DMS79 treated with DMSO at 0.1 percent for 48 hours (cell line): ENCODE measurements around the gene ACTRT2.

ENCODE experiments used
- DNase-seq: peaks from one replicate; lab custom pipeline; 2025; lab: John Stamatoyannopoulos, UW

ACTRT2 gene

GRCh38 chr1:3003039-3003940 lies 18.0 kb upstream of the ACTRT2 start:
- no peak for DNase-seq

- no peak for DNase-seq
Observed at GRCh38 chr1:3003941-3004270, 17.4 kb upstream of the ACTRT2 start.

- DNase-seq: no peak
Observed at GRCh38 chr1:3004285-3005205, 16.7 kb upstream of the ACTRT2 start.

GRCh38 chr1:3005771-3006170 lies 15.5 kb upstream of the ACTRT2 start:
- DNase-seq: no peak

DNA sequence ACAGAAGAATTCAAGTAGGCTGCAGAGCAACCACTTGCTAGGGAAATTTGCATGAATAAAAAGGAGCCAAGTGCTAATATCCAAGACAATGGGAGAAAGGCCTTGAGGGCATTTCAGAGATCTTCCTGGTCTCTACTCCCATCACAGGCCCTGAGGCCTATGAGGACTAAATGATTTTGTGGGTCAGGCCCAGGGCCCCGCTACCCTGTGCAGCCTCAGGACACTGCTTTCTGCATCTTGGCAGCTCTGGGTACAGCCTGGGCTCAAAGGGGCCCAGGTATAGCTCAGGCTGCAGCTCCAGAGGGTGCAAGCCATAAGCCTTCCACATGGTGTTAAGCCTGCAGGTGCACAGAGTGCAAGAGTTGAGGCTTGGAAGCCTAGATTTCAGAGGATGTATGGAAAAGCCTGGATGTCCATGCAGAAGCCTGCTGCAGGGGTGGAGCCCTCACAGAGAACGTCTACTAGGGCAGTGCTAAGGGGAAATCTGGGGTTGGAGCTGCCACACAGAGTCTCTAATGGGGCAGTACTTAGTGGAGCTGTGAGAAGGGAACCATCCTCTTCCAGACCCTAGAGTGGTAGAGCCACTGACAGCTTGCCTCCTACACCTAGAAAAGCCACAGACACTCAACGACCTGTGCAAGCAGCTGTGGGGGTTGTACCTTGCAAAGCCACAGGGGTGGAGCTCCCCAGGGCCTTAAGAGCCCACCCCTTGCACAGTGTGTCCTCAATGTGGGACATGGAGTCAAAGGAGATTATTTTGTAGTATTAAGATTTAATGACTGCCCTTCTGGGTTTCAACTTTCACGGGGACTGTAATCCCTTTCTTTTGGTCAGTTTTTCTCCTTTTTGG lies 13.7 kb upstream of the ACTRT2 start:
- DNase-seq: no peak

GRCh38 chr1:3009021-3009420 lies 12.2 kb upstream of the ACTRT2 start:
- no peak for DNase-seq

GRCh38 chr1:3009556-3009955 lies 11.7 kb upstream of the ACTRT2 start:
- no peak for DNase-seq

DNA sequence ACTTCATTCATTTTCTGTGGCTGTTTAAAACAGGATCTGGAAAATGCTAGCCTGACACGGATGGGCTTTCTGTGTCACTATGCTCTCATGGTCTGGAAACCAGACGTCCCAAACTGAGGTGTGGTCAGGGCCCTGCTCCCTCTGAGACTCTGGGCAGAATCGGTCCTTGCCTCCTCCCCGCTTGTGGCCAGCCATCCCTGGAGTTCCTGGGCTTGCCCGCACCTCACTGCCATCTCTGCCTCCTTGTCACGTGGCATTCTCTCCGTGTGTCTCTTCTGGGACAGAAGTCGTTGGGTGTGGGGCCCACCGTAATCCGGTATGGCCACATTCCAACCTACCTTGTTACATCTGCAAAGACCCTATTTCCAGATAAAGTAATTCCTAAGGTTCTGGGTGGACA lies 10.1 kb upstream of the ACTRT2 start:
- no peak for DNase-seq

- DNase-seq: no peak
Observed at GRCh38 chr1:3011631-3012455, 9.4 kb upstream of the ACTRT2 start.

DNA sequence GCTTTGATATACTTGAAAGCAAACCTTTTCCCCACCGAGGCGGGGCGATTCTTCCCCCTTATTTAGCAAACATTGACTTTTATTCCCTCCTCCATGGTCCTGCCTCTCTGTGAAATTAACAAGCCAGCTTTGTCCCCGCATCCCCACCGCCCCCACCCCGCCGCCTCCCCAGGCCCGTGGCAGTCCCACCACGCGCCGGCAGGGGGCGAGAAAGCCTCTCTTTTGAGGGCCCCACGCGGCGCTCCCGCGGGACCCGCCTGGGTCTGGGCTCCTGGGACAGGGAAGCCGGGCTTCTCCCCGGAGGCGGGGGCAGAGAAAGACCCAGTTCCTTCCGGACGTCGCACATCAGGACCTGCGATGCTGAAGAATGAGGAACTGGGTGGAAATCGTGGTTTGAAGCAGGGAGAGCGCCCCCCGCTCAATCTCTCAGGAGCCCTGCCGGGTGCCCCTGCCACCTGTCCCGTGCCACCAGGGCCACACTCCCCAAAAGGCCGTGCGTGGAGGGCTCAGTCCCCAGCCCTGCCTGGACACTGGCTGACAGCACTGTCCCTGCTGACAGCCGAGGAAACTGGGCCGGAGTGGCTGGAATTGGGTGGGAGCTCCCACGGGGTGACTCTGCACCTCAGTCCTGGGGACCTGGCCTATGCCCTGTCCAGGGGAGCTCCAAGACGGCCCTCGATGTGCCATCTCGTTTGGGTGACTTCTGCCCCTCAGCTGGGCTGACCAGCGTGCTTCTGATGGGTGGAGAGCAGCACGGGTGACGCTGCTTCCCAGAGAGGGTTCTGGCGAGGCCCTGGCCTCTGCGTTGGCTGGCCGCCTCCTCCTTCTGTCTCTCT lies 8.6 kb upstream of the ACTRT2 start:
- DNase-seq: no peak

- DNase-seq: no peak
Observed at GRCh38 chr1:3013371-3014049, 7.8 kb upstream of the ACTRT2 start.

- no peak for DNase-seq
Observed at GRCh38 chr1:3014050-3014440, 7.2 kb upstream of the ACTRT2 start.

DNA sequence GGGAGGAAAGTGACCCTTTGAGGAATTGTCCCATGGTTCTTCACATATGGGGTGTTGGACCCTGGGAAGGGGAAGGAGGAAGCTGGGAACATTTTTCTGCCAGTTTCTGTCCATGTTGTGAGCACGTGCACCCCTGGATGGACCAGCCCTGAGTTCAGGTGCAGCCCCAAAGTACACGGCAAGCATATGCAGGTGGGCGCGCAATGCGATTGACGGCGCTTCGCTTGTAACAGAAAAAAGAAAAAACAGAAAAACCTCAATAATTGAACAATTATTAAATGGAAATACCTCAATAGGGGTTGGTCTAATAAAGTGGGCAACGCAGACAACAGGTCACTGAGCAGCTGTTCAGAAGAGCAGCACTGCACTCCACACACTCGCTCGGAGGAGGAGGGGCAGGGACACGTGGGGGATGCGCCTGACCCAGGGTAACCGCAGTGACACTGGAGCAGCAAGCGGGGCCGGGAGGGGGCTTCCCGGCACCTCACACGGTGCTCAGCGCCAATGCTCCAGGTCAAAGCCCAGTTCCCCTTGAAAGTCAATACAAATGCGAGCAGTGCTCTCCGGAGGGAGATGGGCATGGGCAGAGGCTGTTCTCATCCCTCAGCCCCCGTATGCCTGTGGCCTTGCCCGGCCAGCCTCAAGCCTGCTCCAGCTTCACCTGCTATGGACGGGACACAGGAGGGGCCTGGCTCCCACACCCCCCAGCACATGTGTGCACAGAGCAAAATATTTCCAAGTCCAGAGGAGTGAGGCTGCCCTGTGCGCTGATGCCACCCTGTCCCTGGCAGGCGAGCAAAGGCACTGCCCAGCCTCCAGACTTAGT lies 6.6 kb upstream of the ACTRT2 start:
- no peak for DNase-seq

DNA sequence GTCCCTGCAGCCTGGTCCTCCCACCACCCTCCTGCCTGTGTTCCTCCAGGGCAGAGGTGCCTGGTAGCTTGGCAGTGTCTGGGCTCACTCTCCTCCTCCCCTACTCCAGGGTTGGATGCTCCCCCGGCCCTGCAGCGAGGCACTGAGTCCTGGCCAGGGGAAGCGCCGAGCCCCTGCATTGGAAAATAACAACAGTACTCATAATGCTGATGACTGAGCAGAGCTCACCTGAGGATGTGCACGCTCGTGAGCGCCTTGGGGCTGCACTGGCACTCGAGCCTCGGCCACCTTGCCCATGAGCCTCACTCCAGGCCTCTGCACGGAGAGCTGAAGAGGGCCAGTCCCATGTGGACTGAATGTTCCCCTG lies 6.0 kb upstream of the ACTRT2 start:
- no peak for DNase-seq

DNA sequence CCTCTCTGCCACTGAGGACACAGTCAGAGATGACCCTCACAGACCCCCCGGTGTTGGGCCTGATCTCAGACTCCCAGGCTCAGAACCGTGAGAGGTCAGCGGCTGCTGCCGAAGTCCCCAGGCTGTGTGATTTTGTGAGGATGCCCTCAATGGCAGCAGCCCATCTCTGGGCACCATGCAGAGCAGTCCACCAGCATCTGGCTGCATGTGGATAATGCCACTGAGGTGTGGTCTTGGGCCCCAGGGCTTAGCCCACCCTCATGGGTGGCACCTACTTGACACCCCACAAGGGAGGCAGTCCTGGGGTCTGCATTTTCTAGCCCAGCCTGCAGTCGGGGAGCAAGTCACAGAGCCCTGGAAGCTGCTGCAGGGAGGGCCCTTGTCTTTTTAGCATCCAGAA lies 5.5 kb upstream of the ACTRT2 start:
- DNase-seq: no peak

DNA sequence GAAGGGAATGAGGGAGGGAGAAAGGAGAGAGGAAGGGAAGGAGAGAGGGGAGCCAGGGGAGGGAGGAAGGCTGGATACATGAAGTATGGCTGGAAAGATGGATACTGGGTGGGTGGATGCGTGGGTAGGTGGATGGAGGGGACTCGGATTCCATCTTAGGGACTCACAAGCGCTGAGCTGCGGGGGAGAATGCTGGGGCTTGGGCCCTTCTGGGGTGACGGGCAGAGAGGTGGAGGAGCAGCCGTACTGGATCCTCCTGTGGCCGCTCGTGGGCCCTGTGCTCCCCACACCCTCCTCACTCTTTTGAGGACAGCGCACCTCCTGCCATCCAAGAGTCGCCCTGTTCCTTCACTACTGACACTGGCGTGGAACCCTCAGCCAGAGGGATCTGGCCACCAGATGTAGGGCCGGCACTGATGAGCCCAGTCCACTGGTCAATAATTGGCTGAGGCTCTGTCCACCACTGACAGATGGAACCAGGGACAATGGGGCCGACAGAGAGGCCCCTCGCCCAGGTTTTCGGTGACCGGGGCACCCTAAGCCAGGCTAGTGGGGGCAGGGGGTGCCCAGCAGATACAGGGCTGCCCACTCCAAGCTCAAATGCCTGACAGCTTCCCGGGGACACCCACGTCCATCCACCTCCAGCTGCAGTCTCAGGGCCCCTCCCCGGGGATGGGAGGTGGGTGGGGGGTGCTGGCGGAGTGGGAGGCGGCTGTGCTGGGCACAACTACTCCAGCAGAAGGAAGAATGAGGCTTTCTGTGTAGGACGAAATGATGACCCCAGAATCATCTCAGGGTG lies 4.4 kb upstream of the ACTRT2 start:
- DNase-seq: no peak

- DNase-seq: no peak
Observed at GRCh38 chr1:3017440-3018050, 3.7 kb upstream of the ACTRT2 start.

DNA sequence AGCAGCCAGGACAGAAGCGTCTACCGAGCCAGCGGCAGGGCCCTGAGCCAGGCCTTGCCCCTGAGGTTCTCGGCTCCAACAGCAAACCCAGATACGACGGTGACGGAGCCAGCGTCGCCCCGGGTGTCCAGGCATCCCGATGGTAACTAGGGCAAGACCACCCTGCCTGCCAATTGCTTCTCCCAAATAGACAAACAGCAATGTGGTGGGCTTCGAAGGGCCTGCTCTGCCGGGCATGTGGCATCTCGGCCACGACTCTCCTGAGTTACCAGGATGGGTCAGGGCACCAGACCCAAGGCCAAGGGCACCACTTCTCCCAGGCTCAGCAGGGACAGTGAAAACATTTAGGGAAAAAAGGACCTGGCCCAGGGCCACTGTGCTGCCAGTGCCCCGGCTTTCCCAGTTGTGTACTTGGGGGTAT lies 3.2 kb upstream of the ACTRT2 start:
- DNase-seq: no peak
